ENCODE measurements around the gene TEKTIP1. TPM values are rescaled to one million over a fixed set of nuclear protein-coding genes. Genes with fewer than 3 reads are reported as not detected.

Gene TEKTIP1
- total and polyA plus RNA-seq, 9 of the 15 experiments (the other 6 are each of a cell fraction or from before 2014, with no cell fraction given): 0.66 TPM; not detected in 8

DNA sequence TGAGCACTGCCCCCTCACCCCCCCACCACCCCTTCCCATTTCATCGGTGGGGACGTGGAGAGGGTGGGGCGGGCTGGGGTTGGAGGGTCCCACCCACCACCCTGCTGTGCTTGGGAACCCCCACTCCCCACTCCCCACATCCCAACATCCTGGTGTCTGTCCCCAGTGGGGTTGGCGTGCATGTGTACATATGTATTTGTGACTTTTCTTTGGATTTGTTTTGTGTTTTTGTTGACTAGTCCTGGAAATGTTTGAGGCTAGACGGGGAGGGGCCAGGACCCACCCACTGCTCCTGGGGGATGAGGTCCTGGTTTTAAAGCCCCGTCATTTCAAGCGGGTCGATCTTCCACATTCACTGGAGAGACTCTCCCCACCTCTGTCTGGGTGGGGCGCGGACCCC, 3.0 kb upstream of the TEKTIP1 start:
- no peak for ATAC-seq
- BruUV-seq (replicated peaks): no TSS peak

More for the DNA sequence above, 3.0 kb upstream of the TEKTIP1 start:
- TF ChIP-seq HMBOX1 (IDR thresholded peaks at IDR 0.05): no peak
- 0 out of 2 replicates have a peak, but pooled peaks have one; percentile 15 for TF ChIP-seq POLR2AphosphoS5 (IDR thresholded peaks at IDR 0.05; ENCODE audit: control insufficient read depth, insufficient read depth, low read depth, low read length)
- TF ChIP-seq PPARD (CRISPR knock-in tag; IDR thresholded peaks at IDR 0.05): no peak
- POLR2A ChIA-PET: no interaction called here
- intact Hi-C loops (cut with micrococcal nuclease) (no loop called here), in situ Hi-C loops (cut with MboI) (no loop called here)
- Histone ChIP-seq H3K4me3 (no peak overlapping the region), H3K4me2 (ENCODE audit: insufficient read depth, low read length) (no peak overlapping the region), H4K20me1 (replicated peaks; ENCODE audit: control insufficient read depth, insufficient read depth, low read length) (0 out of 2 replicates have a peak, but pooled peaks cover 5% of the 10 kb centered on the region), H3K9me3 (replicated peaks; ENCODE audit: control insufficient read depth, insufficient read depth, low read depth, low read length) (no peaks in the 10 kb centered on the region), H3K27ac (ENCODE audit: extremely low read depth, low read depth, low read length) (no peak overlapping the region), H3K36me3 (ENCODE audit: control insufficient read depth, insufficient read depth, low read length) (peaks cover 51% of the 10 kb centered on the region; the same call in 2 of the 3 replicates), H2AFZ (ENCODE audit: low read depth, low read length) (no peak overlapping the region), H3K27me3 (ENCODE audit: control insufficient read depth in 2 of 2, insufficient read depth in 2 of 2, low read length in 2 of 2) (no peaks in the 10 kb centered on the region), H3K9ac (ENCODE audit: insufficient read depth in 1 of 2, low read depth in 2 of 2, low read length in 2 of 2) (no peak overlapping the region), H3K79me2 (ENCODE audit: control insufficient read depth, insufficient read depth, low read length) (no peaks in the 10 kb centered on the region), H3K9me1 (ENCODE audit: control insufficient read depth, insufficient read depth, low read length) (no peaks in the 10 kb centered on the region), H3K4me1 (replicated peaks in 1 of 2; ENCODE audit: control insufficient read depth in 2 of 2, insufficient read depth in 2 of 2, low read length in 2 of 2) (peaks cover 7 to 46% of the 10 kb centered on the region in 2 experiments; a peak in 3 of 5 replicates)
- CTCF ChIA-PET (ENCODE audit: low intra/inter-chr PET ratio): no interaction called here
- DNase-seq (ENCODE audit: extremely low read depth in 1 of 4, low spot score in 3 of 4) (no peak), FAIRE-seq (no peak)
- WGBS (ENCODE audit: insufficient coverage, low coverage, missing lambda C conversion rate): 90% methylated on average over 7 of the region's 10 CpGs

Measured in K562 (cell line).